Measurements from ENCODE around the gene RND1.

- TF ChIP-seq CTCF (IDR thresholded peaks at IDR 0.05; ENCODE audit: control extremely low read depth in 1 of 3, insufficient read depth in 1 of 3, low read depth in 1 of 3, low read length in 3 of 3) (peak; percentile 86 to 95 (median 91)), KDM5A (IDR thresholded peaks at IDR 0.05; ENCODE audit: low read length) (no peak), BRCA1 (IDR thresholded peaks at IDR 0.05; ENCODE audit: low read depth, low read length) (no peak), CEBPB (IDR thresholded peaks at IDR 0.05; ENCODE audit: low read depth, low read length) (no peak), POLR2AphosphoS5 (IDR thresholded peaks at IDR 0.05; ENCODE audit: low read depth, low read length) (no peak), ATF2 (IDR thresholded peaks at IDR 0.05; ENCODE audit: low read length) (no peak), RNF2 (IDR thresholded peaks at IDR 0.05; ENCODE audit: borderline replicate concordance, low read depth, low read length, missing control alignments, poor library complexity, severe bottlenecking) (no peak), POLR2A (IDR thresholded peaks at IDR 0.05; ENCODE audit: control extremely low read depth in 1 of 2, low read depth in 2 of 2, low read length in 2 of 2) (no peak), GTF2F1 (IDR thresholded peaks at IDR 0.05; ENCODE audit: borderline replicate concordance, low read depth, low read length) (no peak), JUND (IDR thresholded peaks at IDR 0.05; ENCODE audit: low read length) (peak; percentile 13; the same call in 1 of the 2 replicates), PHF8 (conservative IDR thresholded peaks at IDR 0.05; ENCODE audit: low read depth, low read length) (no peak), RFX5 (IDR thresholded peaks at IDR 0.05; ENCODE audit: borderline replicate concordance, low read depth, low read length) (no peak)
Measured at GRCh38 chr12:48890657-48891418, 25.2 kb upstream of the RND1 start.
